ENCODE data around the gene CELF2.

- TF ChIP-seq CTCF (IDR thresholded peaks at IDR 0.05) (no peak), POLR2A (IDR thresholded peaks at IDR 0.05) (no peak)
Observed at GRCh38 chr10:11215471-11215870, 197.8 kb downstream of the CELF2 start.
